Cardiac fibroblast (primary cell): Measurements from ENCODE around the gene TBXAS1.
A peak's percentile ranks its signal among the peaks of the same experiment; 100 is the strongest.
"Not testable (repeated sequence)": the region's sequence is repeated elsewhere in the genome, so short reads cannot be mapped to it uniquely, and the experiment has no call there.

Experiments used
- DNase-seq, 2 donors: peaks; one replicate each; pipeline versions ENCODE4 v3.0.0 to v3.0.0-alpha.2; 2010; ENCODE audit warnings: low read depth in 2 of 2
- H3K4me3 ChIP-seq, 2 donors: replicated peaks in 1 of 2; 1 replicate in 1 of 2; 2 replicates in 1 of 2; pipeline ENCODE4 v1.5.1; 2011; ENCODE audit warnings: low read depth in 2 of 2, low read length in 2 of 2, mild to moderate bottlenecking in 2 of 2, moderate library complexity in 1 of 2
- TF ChIP-seq, protein P1 (sequence below): IDR thresholded peaks from one replicate; pipeline ENCODE4 v1.5.1; 2011; ENCODE audit warnings: low read depth, mild to moderate bottlenecking, low read length, inconsistent platforms

The TBXAS1 gene

DNA sequence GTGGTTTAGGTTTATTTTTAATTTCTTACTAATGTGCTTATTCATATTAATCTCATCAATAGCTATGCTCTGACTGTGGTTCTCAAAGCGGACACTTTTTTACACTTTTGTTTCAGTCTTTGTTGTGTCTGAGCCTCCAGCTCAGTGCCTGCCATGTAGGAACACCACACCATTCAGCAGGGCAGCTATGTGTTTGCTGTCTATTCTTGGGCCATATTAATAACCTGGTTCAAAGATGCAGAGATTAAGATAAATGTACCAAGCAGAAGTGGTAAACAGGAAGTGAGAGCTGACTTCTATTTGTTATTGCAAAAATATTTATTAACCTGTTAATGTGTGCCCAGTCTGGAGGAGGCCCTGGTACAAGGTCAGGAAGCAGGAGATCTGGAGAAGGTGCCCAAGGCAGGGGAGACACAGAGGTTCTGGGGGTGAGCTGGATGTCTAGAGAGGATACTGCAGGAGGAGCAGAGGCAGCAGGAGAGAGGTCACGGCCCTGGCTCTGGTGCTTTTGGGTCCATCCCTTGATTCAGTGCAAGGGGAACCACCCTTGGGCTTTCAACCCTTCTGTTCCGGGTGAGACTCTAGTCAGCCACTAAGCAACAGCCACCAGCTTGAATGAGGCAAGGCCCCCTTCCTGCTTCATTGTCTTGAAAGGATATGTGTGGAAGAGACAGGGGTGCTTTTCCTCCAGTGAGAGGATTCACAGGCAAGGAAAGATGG is 1.9 kb downstream of the TBXAS1 start:
- H3K4me3 ChIP-seq: no peak overlapping the region
- DNase-seq: no peak
- TF ChIP-seq, protein P1, sequence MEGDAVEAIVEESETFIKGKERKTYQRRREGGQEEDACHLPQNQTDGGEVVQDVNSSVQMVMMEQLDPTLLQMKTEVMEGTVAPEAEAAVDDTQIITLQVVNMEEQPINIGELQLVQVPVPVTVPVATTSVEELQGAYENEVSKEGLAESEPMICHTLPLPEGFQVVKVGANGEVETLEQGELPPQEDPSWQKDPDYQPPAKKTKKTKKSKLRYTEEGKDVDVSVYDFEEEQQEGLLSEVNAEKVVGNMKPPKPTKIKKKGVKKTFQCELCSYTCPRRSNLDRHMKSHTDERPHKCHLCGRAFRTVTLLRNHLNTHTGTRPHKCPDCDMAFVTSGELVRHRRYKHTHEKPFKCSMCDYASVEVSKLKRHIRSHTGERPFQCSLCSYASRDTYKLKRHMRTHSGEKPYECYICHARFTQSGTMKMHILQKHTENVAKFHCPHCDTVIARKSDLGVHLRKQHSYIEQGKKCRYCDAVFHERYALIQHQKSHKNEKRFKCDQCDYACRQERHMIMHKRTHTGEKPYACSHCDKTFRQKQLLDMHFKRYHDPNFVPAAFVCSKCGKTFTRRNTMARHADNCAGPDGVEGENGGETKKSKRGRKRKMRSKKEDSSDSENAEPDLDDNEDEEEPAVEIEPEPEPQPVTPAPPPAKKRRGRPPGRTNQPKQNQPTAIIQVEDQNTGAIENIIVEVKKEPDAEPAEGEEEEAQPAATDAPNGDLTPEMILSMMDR: no peak

DNA sequence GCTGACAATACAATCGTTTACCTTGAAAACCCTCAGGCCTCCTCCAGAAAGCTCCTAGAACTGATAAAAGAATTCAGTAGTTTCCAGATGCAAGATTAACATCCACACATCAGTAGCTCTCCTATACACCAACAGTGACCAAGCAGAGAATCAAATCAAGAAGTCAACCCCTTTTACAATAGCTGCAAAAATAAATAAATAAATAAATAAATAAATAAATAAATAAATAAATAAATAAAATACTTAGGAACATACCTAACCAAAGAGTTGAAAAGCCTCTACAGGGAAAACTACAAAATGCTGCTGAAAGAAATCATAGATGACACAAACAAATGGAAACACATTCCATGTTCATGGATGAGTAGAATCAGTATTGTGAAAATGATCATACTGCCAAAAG is 6.8 kb downstream of the TBXAS1 start:
- not testable (repeated sequence) for DNase-seq

DNA sequence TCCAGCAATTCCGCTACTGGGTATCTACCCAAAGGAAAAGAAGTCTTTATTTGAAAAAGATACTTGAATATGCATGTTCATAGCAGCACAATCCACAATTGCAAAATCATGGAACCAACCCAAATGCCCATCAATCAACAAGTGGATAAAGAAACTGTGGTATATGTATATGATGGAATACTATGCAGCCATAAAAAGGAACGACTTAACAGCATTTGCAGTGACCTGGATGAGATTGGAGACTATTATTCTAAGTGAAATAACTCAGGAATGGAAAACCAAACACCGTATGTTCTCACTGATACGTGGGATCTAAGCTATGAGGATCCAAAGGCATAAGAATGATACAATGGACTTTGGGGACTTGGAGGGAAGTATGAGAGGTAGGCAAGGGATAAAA is 8.2 kb downstream of the TBXAS1 start:
- not testable (repeated sequence) for H3K4me3 ChIP-seq, DNase-seq

More for the DNA sequence above, 6.8 kb downstream of the TBXAS1 start:
- not testable (repeated sequence) for H3K4me3 ChIP-seq

GRCh38 chr7:139838276-139838675 is 9.2 kb downstream of the TBXAS1 start:
- TF ChIP-seq, protein P1: no peak
- no peak for DNase-seq

GRCh38 chr7:139838876-139839275 is 9.8 kb downstream of the TBXAS1 start:
- no peak overlapping the region for H3K4me3 ChIP-seq
- TF ChIP-seq, protein P1: no peak

More at GRCh38 chr7:139838276-139838675, 9.2 kb downstream of the TBXAS1 start:
- no peak overlapping the region for H3K4me3 ChIP-seq

GRCh38 chr7:139840776-139841175 is 11.7 kb downstream of the TBXAS1 start:
- no peak for DNase-seq
- no peak overlapping the region for H3K4me3 ChIP-seq
- TF ChIP-seq, protein P1: no peak

More at GRCh38 chr7:139838876-139839275, 9.8 kb downstream of the TBXAS1 start:
- DNase-seq: no peak

DNA sequence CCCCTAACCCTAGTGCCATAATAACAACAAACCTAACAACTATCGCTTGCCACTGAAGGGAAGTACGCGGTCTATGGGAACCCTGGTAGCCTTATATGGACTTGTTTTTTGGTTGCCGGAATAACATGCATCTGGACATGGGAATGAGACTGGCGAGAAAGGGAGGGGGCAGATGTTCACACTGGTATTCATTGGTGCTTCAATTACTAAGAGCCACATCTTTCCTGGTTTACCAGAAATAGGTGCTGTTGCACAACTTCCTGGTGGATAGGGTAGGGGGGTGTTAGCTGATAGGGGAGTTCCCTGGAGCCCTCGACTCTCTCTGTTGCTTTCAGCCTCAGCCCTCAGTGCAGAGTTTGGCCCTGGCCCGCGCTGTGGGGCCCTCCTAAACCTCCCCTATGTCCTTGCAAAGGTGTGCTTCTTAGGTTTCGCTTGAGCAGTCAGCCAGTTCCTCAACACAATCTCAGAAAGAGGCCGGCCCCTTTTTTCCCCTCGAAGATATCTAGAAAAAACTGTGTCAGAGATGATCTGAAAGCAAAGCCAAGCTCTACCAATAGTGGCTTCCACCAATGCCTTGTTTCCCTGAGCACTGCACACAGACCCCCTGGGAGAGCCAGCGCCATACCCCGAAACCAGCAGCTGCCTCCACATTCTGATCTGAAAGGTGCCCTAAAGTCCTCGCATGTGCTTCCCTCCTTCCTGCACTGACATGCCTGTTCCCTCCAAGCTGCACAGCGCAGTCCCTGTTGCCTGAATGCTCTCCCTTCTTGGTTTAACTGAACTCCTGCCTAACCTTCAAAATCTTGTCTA is 13.5 kb downstream of the TBXAS1 start:
- TF ChIP-seq, protein P1: no peak
- peak; percentile 45 to 74 for DNase-seq
- no peak overlapping the region for H3K4me3 ChIP-seq

DNA sequence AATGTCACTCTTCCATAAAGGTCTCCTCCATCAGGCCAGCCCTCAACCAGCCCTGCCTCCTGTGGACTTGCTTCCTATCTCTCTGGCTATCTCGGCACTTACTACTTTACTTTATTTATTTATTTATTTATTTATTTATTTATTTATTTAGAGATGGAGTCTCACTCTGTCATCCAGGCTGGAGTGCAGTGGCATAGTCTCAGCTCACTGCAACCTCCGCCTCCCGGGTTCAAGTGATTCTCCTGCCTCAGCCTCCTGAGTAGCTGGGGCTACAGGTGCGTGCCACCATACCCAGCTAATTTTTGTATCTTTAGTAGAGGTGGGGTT is 14.1 kb downstream of the TBXAS1 start:
- not testable (repeated sequence) for H3K4me3 ChIP-seq, DNase-seq
